Smooth muscle cell (in vitro differentiated cells): ENCODE measurements around the gene SOCS3. TPM values are rescaled to one million over a fixed set of nuclear protein-coding genes. Genes with fewer than 3 reads are reported as not detected.

ENCODE experiments used
- DNase-seq: peaks from one replicate; lab custom pipeline; 2025; ENCODE audit not compliant: unreplicated experiment; lab: John Stamatoyannopoulos, UW
- H2AFZ ChIP-seq: fragments of 200-600 bp; sonication (generic); 2 replicates; pipeline ENCODE4 v1.6.0; 2016; ENCODE audit warnings: antibody characterized with exemption, low read depth, mild to moderate bottlenecking
- H3F3A ChIP-seq: fragments of 200-600 bp; sonication (generic); 2 replicates; pipeline ENCODE4 v1.6.0; 2017; ENCODE audit warnings: antibody characterized with exemption, low read depth
- H3K27ac ChIP-seq: fragments of 200-600 bp; sonication (generic); 2 replicates; pipeline ENCODE4 v1.5.1; 2016; ENCODE audit warnings: low read depth, mild to moderate bottlenecking
- H3K27me3 ChIP-seq: fragments of 200-600 bp; sonication (generic); 2 replicates; pipeline ENCODE4 v1.6.1; 2016; ENCODE audit warnings: low read depth, mild to moderate bottlenecking
- H3K36me3 ChIP-seq: fragments of 200-600 bp; sonication (generic); 2 replicates; pipeline ENCODE4 v1.5.1; 2016; ENCODE audit warnings: low read depth
- H3K4me1 ChIP-seq: fragments of 200-600 bp; sonication (generic); 2 replicates; pipeline ENCODE4 v1.5.1; 2016; ENCODE audit warnings: low read depth
- H3K4me2 ChIP-seq: fragments of 200-600 bp; sonication (generic); 2 replicates; pipeline ENCODE4 v1.6.0; 2016; ENCODE audit warnings: mild to moderate bottlenecking
- H3K4me3 ChIP-seq: fragments of 200-600 bp; sonication (generic); 2 replicates; pipeline ENCODE4 v1.5.1; 2016; ENCODE audit warnings: mild to moderate bottlenecking
- H3K79me2 ChIP-seq: fragments of 200-600 bp; sonication (generic); 2 replicates; pipeline ENCODE4 v1.6.0; 2016; ENCODE audit warnings: low read depth, mild to moderate bottlenecking
- H3K9ac ChIP-seq: fragments of 200-600 bp; sonication (generic); 2 replicates; pipeline ENCODE4 v1.6.0; 2016; ENCODE audit warnings: low read depth
- H3K9me3 ChIP-seq: fragments of 200-600 bp; sonication (generic); replicated peaks from 2 replicates; pipeline ENCODE4 v1.5.1; 2016; ENCODE audit warnings: low read depth
- H4K20me1 ChIP-seq: fragments of 200-600 bp; sonication (generic); 2 replicates; pipeline ENCODE4 v1.6.0; 2016; ENCODE audit warnings: low read depth
- WGBS: methylation state at CpG from one replicate; pipeline ENCODE4 v1.1.7; 2016; ENCODE audit warnings: low lambda C conversion rate; 5-methylcytosine and 5-hydroxymethylcytosine counted together
- polyA plus RNA-seq: library from polyadenylated mRNA; unstranded; fragments of >200 nt; fragmentation: Nextera tagmentation; extraction: Ambion mirVana; gene quantifications from 2 replicates; pipeline ENCODE4 v1.2.1, GENCODE V29; 2016
- total RNA-seq: library from RNA; depleted of rRNA; stranded (reverse); fragments of >200 nt; gene quantifications from 2 replicates; pipeline ENCODE4 v1.2.3, GENCODE V29; 2014
- TF ChIP-seq, protein P1 (sequence below): fragments of 200-600 bp; sonication (generic); IDR thresholded peaks from 2 replicates; pipeline ENCODE4 v1.5.1; 2017; ENCODE audit warnings: borderline replicate concordance, mild to moderate bottlenecking, antibody characterized with exemption; ENCODE audit not compliant: insufficient read depth, poor library complexity, severe bottlenecking

SOCS3 gene
- total and polyA plus RNA-seq, 2 experiments from 2014 or later, result 116 to 310 TPM

DNA sequence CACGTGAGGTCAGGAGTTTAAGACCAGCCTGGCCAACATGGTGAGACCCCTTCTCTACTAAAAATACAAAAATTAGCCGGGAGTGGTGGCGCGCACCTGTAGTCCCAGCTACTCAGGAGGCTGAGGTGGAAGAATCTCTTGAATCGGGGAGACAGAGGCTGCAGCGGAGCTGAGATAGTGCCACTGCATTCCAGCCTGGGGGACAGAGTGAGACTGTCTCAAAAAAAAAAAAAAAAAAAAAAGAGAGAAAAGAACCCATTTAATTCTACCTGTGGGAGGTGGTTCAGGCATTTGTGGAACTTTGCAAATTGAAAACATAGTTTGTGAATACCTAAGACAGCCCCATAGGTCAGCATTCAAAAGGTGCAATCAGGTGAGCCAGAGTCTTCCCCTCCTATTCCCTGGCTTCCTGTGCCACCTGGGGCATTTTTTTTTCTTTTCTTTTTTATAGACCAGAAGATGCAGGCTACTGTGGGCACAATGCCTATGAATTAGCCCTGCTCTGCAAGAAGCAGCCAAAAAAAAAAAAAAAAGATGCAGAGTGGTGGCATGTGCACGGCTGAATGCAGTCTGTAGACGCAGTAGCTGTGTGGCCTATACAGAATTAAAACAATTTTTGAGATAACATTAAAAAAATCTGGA is 9.1 kb upstream of the SOCS3 start:
- 81% methylated on average over 8 of the region's 8 CpGs for WGBS
- Histone ChIP-seq H3K4me2 (no peak overlapping the region), H3K79me2 (no peaks in the 10 kb centered on the region), H4K20me1 (no peaks in the 10 kb centered on the region), H2AFZ (no peak overlapping the region), H3K27me3 (no peaks in the 10 kb centered on the region), H3F3A (peaks cover 65% of the 10 kb centered on the region), H3K36me3 (no peaks in the 10 kb centered on the region), H3K4me1 (peaks cover 56% of the 10 kb centered on the region), H3K27ac (peak overlapping the region; percentile 100), H3K4me3 (no peak overlapping the region), H3K9ac (no peak overlapping the region), H3K9me3 (no peaks in the 10 kb centered on the region)
- no peak for DNase-seq
- TF ChIP-seq, protein P1, sequence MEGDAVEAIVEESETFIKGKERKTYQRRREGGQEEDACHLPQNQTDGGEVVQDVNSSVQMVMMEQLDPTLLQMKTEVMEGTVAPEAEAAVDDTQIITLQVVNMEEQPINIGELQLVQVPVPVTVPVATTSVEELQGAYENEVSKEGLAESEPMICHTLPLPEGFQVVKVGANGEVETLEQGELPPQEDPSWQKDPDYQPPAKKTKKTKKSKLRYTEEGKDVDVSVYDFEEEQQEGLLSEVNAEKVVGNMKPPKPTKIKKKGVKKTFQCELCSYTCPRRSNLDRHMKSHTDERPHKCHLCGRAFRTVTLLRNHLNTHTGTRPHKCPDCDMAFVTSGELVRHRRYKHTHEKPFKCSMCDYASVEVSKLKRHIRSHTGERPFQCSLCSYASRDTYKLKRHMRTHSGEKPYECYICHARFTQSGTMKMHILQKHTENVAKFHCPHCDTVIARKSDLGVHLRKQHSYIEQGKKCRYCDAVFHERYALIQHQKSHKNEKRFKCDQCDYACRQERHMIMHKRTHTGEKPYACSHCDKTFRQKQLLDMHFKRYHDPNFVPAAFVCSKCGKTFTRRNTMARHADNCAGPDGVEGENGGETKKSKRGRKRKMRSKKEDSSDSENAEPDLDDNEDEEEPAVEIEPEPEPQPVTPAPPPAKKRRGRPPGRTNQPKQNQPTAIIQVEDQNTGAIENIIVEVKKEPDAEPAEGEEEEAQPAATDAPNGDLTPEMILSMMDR, result no peak

DNA sequence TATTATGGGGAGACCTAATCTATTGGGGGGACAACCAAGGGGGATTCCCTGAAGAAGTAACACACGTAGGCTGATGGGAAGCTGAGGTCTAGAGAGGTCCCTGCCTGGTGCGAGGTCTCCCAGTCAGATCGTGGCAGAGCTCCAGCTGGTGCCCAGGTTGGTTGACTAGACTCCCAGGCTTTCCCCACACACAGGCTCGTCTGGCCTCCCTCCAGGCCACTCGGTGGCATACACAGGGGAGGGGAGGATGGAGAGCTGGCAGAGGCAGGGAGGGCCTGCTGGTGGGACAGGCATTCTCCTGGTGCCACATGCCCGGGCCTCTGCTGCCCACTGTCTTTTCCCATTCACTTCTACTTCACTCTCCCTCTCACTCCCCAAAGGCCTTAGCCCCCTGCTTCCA is 8.5 kb upstream of the SOCS3 start:
- no peaks in the 10 kb centered on the region for H3K27me3 ChIP-seq
- no peaks in the 10 kb centered on the region for H3K36me3 ChIP-seq
- no peak overlapping the region for H3K4me3 ChIP-seq
- H3K4me2 ChIP-seq, result no peak overlapping the region
- H3K9me3 ChIP-seq, result no peaks in the 10 kb centered on the region
- no peaks in the 10 kb centered on the region for H4K20me1 ChIP-seq
- peaks cover 62% of the 10 kb centered on the region for H3F3A ChIP-seq
- DNase-seq, result no peak
- peaks cover 57% of the 10 kb centered on the region for H3K4me1 ChIP-seq
- TF ChIP-seq, protein P1, result no peak
- H3K79me2 ChIP-seq, result no peaks in the 10 kb centered on the region
- no peak overlapping the region for H2AFZ ChIP-seq
- H3K9ac ChIP-seq, result no peak overlapping the region
- WGBS, result 79% methylated on average over 6 of the region's 6 CpGs
- H3K27ac ChIP-seq, result no peak overlapping the region

DNA sequence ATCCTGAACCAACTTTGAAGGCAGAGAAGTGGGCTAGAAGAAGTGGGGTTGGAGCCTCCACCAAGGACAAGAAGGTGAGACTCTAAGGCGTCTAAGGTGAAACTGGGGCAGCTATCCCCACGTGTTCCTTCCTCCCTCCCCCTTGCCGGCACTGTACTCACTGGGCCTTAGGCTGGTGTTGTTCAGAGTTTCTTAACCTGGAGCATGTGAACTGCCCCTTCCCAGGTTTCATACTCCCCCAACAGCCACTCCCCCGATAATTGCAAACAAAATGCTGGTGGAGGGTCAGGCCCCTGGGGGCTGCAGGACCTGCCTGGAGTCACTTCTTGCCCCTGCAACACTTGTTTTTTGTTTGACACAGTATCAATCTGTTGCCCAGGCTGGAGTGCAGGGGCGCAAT is 7.3 kb upstream of the SOCS3 start:
- Histone ChIP-seq H3K4me3 (no peak overlapping the region), H3K27ac (peak overlapping the region; percentile 88), H3F3A (peaks cover 53% of the 10 kb centered on the region), H3K4me2 (no peak overlapping the region), H4K20me1 (no peaks in the 10 kb centered on the region), H3K36me3 (no peaks in the 10 kb centered on the region), H2AFZ (no peak overlapping the region), H3K79me2 (no peaks in the 10 kb centered on the region), H3K27me3 (no peaks in the 10 kb centered on the region), H3K9ac (no peak overlapping the region), H3K9me3 (no peaks in the 10 kb centered on the region), H3K4me1 (peaks cover 51% of the 10 kb centered on the region)
- 78% methylated on average over 5 of the region's 5 CpGs for WGBS
- TF ChIP-seq, protein P1, result no peak
- no peak for DNase-seq
